GM19397 (cell line): Measurements from ENCODE around the gene GABRB3.

Experiments
- ATAC-seq: cut with Tn5 transposase; IDR thresholded peaks from one replicate; pipeline ENCODE4 v1.9.1; 2021; ENCODE audit warnings: mild to moderate bottlenecking, moderate library complexity; ENCODE audit not compliant: unreplicated experiment

Gene GABRB3

DNA sequence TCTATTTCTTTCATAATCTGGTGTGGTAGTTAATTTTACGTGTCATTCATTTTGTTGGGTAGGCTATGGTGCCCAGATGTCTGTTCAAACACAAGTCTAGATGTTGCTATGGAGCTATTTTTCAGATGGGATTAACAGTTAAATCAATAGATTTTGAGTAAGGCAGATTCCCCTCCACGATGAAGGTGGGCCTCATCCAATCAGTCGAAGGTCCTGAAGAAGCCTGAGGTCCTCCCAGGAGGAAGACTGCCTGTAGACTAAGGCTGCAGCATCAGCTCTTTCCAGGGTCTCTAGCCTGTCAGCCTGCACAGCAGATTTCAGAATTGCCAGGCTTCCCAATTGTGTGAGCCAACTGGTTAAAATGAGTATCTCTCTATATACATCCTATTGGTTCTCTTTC is 92.9 kb downstream of the GABRB3 start:
- ATAC-seq = no peak

DNA sequence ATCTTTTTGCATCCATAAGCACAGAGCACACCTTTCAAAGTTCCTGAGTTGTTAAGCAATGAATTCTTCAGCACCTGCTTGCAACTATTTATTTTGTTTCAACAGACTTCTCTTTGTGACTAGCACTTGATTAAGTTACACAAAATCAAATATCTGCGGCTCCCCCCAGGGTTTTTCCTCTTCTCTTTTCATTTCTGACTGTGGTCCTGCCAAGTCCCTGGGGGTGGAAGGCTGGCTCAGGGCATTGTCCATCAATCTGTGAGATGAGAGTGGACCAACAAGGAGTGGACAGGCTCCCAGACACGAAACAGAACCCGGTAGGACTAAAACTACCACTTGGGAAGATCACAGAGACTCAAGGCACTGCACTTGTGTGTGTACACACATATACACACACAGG is 96.8 kb downstream of the GABRB3 start:
- no peak for ATAC-seq

DNA sequence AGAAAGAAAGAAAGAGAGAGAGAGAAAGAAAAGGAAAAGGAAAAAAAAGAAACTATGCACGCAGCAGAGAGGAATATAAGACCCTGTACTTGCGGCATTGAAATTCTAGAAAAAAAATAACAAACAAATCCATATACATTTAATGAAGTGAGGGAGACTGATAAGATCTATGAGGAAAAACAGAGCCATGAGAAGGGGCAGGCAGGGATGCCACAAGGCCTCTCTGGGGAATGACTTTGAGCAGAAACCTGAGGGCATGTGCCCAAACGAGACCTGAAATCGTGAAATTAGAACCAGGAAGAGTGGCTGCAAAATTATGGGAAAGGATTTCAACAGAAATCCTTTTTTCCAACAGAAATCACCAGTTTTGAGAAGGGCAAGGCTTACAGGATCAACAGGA is 98.4 kb downstream of the GABRB3 start:
- ATAC-seq = no peak

DNA sequence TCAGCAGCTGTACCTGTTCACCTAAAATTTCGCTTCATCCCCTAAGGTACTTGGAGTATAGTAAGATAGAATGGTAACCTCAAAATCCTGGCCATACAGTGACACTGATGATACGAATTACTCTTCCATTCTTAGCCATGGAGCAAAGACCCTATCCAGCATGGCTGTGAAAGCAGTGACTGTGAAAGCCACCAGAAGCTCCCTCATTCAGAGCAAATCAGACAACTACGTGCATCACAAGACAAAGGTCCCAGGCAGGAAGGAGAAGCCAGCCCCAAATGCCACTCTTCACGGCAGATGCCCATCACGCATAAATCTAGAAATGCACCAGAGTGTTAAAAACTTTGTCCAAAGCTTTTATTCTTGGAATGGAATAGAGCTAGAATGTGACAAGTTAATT is 99.4 kb downstream of the GABRB3 start:
- no peak for ATAC-seq

DNA sequence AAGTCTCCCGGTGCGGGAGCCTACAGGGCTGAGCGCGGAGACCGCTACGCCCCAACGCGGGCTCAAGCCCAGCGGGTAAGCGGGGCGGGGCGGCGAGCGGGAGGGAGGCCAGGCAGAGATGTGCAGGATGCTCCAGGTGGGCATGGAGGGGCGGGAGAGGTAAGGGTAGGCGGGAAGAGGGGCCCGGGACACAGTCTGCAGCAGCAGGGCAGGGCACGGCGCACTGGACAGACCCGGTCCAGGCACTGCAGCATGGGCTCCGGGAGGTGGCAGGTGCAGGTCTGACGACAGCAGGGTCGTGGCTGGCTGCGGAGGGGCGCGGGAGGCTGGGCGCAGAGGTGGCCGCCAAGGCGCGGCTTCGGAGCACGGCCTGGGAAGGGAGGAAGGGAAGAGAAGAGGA is 102.8 kb downstream of the GABRB3 start:
- ATAC-seq = no peak

DNA sequence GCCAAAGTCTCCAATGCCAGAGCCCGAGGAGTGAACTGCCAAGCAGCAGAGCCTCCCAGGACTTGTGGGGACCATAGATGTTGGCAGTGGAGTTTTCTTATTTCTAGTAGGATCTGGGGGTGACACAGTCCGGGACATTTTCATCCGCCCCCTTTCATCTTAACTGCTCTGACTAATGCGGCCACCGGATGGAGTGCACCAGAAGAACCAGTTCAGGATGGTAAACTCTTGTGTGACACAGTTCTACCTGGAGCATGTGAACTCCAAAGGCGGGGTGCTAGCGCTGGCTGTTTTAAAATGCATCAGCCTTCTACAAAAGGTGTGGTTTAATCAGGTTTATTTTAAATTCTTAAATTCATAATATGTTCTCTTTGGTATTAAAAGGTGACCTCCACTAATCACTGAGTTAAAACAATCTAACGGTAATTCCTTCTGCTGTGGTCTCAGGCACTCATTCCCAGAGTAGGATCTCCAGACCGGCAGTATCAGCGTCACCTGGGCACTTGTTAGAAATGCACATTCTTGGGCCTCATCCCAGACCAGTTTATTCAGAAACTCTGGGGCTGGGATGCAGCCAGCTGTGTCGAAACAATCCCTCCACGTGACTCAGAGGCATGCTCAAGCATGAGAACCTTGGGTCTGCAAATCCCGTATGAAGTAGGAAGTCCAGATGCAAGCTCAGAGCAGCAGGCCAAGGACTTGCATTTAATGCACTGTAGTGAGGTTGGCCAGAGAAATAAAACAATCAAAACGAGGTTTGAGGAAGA is 105.5 kb downstream of the GABRB3 start:
- ATAC-seq = no peak

DNA sequence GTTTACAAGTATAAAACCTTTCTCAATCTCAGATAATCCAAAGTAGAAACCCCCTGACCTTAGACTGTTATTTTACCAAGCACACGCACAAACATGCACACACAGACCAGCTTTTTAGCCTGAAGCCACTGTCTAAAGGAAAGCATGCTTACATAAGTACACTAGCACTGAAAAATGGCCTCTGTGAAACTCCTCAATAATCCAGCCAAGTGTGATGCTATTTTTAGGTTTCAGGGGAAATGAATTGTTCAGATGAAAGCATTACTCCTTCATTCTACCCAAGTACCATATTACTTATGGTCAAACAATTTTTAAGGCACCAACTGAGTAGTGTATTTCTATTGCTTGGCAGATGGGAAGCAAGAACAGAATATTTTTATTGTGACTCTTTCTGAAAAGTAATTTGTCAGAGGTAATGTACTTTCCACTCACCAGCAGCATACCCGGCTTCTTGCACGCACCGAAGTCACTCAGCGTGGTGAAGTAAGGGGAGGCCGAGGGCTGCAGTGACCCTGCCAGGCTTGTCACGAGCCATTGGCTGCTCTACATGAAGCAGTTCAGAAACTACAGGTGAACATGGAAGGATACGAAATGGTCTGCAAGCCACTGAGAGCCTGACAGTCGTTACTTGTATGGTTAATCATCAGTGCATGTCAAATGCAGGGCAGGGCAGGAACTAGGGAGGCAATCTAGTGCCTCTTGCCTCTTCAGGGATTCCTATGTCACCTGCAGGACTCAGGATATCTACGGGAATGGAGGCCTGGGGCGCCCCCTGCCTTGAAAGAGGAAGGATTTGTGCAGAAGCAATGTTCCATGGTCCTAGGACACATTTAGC is 106.7 kb downstream of the GABRB3 start:
- no peak for ATAC-seq

DNA sequence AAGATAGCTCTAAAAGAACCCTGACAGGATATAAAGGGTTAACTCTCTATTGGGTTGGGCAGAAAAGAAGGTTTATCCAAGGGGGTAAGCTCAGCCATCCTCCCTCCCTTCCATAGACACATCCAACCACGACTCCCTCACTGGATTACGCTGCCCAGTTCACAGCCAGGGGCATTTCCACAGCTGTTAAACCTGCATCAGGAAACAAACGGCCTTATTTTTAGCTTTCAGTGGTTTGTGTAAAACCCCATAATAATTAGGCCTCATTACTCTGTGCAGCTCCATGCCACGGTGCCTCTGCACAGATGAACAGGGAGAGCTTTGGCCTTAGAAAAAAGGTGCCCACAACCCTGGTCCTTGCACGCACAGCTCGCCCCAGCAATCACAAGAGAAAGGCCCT is 110.6 kb downstream of the GABRB3 start:
- no peak for ATAC-seq

DNA sequence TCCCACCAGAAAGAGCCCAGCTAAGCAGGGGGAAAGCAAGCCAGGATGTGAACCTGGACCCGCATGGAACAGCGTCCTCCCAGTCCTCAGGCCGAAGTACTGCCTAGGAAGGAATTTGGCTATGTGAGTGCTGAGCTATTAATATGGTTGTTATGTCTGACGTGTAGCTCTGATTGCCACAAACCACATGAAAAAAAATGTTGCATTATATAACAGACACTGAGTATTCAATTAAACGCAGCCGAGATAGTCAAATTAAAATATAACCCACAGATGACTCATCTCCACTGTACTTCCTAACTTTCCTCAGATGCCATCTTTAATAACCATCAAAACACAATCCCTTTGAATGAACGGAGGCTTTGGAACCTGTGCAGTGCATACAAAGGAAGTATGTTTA is 111.1 kb downstream of the GABRB3 start:
- ATAC-seq = no peak

DNA sequence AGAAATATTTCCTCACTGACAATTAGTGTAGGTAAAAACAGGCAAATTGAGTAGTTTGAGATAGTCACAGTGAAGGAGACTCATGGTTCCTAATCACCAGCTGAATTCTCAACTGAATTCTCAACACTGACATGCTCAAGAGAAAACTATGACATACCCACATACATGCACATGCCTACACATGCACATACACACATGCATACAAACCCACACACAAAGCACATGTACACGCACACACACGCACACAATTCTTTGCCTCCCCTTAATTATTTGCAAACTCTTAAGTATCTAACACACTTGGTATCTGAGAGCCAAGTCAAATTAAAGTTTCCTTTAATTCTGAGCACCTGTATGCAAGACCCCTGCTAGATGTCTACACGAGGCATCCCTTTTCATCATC is 111.8 kb downstream of the GABRB3 start:
- ATAC-seq = no peak

DNA sequence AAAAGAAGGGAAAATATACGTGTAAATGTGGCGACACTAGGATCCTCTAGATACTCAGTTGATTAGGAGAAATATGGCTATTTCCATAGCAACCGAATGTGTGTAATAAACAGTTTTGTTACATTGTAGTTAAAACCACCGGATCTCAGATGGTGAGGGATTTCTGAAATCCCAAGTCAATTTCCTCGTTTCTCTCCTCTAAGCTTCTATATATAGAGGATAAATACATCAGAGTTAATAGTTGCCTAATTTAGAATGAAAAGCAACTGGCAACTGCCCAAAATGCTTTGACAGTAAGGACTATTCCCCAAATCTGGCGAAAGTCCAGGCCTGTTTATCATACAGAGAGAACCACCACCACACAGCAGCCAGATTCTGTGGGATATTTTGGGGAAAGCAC is 112.6 kb downstream of the GABRB3 start:
- ATAC-seq = no peak

DNA sequence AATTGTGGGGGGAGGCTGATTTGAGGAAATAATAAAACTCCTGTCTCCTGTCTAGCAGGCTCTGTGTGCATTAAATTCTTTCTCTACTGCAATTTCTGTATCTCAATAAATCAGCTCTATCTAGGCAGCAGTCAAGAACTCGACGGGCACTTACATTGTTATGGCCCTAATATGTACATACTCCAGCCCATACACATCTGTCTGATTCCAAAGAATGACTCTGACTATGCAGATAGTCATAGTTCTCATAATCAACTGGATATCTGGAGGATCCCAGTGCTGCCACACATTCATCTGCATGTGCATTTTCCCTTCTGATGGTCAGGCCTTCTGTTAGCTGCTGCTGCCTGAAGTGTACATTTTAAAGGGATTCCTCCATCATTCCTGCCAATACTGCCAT is 114.6 kb downstream of the GABRB3 start:
- ATAC-seq = no peak

DNA sequence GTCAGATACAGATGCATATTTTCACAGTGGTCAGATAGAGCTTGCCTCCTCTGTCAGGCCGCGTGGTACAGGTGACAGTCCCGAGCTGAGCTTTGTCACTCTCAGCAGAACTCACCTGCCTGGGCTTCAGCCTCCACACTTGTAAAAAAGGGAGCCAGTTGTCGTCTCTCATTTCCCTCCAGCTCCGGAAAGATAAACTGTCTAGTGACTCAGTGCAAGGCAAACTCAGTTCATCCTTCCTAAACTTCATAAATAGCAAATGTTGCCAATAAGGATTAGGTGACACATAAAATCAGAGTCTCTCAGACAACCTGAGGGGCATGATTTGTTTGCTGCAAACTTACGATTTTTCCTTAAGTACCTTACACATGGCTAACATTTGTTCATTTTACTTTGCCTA is 116.8 kb downstream of the GABRB3 start:
- no peak for ATAC-seq

DNA sequence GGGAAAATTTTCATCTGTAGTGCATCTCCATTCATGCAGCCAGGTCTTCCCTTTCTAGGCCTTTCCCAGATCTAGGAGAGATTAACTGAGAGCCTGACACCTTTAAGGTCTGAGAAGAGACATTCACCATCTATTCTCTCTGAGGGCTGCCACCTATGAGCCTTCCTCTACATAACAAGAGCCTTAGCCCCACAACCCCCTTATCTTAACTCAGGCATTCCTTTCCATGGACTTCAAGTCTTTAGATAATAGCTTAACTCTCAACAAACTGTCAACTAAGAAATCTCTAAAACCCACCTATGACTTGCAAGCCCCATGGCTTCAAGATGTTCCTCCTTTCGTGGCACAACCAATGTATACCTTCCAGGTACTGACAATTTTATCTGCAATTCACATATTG is 121.0 kb downstream of the GABRB3 start:
- ATAC-seq = no peak

DNA sequence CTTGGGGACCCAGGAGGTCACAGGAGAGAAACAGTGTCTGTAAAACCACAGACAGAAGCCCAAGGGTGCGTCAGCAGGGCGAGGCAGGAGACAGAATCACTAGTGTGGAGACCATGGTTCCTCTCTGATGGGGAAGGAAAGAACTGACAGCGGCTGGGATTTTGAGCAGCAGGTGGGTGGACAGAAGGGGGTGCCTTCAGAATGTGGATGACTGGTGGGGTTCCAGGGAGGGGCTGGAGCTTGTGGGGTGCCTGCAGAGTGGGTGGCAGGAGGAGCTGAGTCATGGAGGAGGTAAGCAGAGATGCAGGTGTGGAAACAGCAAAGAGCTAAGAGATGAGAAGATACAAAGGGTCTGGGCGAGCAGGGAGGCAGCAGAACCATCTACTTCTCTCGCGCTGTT is 124.2 kb downstream of the GABRB3 start:
- ATAC-seq = no peak

DNA sequence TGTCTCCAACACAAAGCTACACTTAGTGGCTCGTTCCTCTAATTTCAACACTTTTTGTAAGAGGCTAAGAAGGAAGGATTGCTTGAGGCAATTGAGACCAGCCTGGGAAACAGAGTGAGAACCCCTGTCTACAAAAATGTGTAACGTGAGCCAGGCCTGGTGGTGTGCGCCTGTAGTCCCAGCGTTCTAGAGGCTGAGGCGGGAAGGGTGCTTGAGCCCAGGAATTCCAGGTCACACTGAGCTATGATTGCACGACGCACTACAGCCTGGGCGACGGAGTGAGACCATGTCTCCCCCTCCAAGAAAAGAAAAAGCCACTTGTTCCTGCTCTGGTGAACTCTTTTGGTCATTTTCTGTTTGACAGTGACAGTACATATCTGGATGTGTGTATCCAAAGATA is 127.9 kb downstream of the GABRB3 start:
- no peak for ATAC-seq

DNA sequence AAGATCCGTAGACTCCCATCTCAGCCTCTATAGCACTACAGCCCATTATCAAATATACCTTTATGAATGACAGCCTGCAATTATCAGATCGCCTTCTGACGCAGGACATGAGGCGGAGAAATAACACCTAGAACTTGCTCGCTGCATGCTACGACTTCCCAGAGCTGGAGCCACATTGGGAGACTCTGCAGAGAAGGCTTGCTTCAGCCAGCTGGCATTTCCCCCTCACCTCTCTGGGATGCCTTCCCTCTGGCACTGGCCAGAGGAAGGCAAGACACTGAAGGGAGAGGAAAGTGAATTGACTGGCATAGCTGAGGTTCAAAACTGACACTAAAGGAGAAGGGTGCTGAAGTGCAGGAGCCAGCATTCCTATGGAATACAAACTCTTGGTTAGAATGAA is 131.7 kb downstream of the GABRB3 start:
- no peak for ATAC-seq

DNA sequence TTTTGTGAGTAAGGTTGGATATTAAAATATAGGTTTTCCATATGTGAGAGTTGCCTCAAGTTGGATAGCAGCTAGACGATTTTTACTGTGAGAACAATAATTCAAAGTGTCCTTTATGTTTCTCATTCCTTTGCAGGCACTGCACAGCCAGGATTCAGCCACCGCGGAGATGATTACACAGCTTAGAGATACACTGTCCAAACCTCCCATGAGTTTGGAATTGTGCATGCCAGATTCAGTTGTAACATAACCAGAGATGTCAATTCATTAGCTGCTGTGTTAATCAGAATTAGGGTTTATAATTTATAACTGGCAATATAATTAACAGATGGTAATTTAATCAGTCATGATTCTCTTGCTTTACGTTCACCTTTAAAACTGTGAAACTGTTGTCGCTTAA is 132.3 kb downstream of the GABRB3 start:
- ATAC-seq = no peak

DNA sequence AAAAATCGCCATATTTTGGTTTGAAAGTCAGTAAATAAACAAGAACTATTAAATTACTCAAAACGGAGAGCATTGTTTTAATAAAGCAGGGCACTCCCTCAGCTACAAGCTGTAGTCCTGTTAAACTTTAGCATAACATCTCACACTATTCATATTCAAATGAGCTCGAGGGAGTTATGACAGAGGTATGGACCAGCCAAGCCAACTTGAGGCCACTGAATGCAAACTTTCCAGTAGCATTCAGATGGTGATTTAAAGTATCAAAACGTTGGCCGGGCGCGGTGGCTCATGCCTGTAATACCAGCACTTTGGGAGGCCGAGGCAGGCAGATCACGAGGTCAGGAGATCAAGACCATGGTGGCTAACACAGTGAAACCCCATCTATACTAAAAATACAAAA is 132.9 kb downstream of the GABRB3 start:
- ATAC-seq = no peak

DNA sequence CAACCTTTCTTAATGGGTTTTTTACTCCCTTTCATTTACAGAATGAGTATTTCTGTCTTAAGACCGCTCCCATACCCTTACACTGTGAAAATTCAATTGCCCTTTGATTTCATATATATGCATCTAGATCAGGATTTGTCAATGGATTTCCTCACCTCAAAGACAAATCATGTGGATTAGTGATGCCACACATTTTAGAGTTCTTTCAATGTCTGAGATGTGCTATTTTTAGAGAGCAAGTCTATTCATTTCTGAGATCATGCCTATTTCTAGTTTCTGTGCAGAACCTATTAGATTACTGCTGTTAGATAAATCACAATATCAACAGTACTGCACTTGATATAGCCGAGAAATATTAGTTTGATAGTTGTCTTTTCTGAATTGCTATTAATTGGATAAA is 137.3 kb downstream of the GABRB3 start:
- no peak for ATAC-seq

DNA sequence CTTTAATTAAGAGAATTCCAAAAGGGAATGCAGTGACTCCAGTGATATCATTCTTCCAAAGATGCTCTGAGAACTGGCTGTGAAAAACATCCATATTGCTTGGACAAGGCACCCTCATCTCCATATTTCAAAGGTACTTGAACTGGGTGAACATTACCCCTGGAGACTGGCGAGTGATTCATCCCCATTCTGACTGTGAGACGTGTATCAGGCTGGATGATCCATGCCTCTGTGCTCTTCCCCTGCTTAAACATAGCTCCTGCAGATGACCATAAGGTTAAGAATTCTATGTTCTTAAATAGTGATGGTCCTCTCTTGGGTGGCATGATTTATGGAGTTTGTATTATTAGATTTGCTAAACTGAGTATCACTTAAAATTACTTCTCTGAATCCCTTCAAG is 137.8 kb downstream of the GABRB3 start:
- no peak for ATAC-seq

DNA sequence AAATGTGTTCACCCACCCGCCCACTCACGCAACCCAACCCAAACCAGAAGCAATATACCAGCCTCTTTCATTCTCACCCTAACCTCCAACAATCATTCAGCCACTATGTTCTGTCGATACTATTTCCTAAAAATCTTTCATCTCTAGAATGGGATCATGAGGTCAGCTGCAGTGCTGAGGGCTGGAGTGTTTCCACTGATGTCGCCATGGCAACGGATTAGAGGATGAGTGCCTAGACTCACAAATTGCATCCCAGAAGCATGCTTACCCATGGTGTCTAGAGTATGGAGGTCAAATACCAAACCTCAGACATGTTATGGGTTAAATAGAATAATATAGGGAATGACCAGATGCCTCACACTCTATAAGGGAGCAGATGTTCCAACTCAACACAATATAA is 138.5 kb downstream of the GABRB3 start:
- no peak for ATAC-seq

DNA sequence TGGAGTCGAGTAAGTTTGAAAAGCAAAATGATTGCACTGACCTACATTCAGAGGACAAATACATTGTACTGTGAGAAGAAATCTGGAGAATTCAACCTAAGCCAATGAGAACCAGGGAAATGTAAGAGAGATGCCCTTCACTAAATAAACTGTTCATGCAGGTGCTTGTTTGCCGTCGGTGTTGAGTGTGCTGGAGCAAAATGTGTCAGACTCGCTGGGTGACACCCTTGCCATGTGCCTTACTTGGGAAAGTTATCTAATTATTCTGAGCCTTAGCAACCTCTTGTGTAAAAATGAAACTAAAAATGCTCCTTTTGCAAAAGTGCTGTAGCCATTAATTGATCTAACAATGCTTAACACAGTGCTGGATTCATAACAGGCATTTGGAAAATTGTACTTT is 140.4 kb downstream of the GABRB3 start:
- no peak for ATAC-seq
